ENCODE measurements around the gene ZDHHC14. TPM values are rescaled to one million over a fixed set of nuclear protein-coding genes. Genes with fewer than 3 reads are reported as not detected.
A peak's percentile ranks its signal among the peaks of the same experiment; 100 is the strongest.

ZDHHC14 gene
- total RNA-seq, 3 donors from 2014 or later: 4.8 to 9.8 (median 8.5) TPM

DNA sequence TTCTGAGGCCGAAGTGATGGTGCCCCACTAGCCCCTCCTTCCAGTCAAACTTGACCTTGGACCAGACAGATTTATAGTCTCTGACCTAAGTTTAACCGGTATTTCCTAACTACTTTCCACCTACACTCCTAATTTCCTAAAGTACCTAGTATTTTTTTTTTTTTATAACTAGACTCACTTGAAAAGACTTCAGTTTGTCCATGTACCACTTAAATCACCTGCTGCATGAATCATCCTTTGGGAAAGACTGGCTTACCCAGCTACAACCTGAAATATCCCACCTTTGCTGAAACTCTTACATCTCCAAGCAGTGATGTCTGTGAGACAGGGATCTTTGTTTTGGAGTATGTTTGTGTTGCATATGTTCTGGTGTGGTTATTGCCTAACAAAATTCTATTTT is 71.1 kb downstream of the ZDHHC14 start:
- no peaks in the 10 kb centered on the region for H3K27me3 ChIP-seq
- no peaks in the 10 kb centered on the region for H3K4me1 ChIP-seq
- intact Hi-C loops (cut with DNase I; ENCODE audit: low total_unique reads): no loop called here
- H3K36me3 ChIP-seq: no peaks in the 10 kb centered on the region
- H3K27ac ChIP-seq: no peak overlapping the region
- no peak overlapping the region for H3K4me3 ChIP-seq
- TF ChIP-seq POLR2AphosphoS5 (IDR thresholded peaks at IDR 0.05): no peak
- no peak for TF ChIP-seq POLR2A (IDR thresholded peaks at IDR 0.05)
- TF ChIP-seq, protein P1, sequence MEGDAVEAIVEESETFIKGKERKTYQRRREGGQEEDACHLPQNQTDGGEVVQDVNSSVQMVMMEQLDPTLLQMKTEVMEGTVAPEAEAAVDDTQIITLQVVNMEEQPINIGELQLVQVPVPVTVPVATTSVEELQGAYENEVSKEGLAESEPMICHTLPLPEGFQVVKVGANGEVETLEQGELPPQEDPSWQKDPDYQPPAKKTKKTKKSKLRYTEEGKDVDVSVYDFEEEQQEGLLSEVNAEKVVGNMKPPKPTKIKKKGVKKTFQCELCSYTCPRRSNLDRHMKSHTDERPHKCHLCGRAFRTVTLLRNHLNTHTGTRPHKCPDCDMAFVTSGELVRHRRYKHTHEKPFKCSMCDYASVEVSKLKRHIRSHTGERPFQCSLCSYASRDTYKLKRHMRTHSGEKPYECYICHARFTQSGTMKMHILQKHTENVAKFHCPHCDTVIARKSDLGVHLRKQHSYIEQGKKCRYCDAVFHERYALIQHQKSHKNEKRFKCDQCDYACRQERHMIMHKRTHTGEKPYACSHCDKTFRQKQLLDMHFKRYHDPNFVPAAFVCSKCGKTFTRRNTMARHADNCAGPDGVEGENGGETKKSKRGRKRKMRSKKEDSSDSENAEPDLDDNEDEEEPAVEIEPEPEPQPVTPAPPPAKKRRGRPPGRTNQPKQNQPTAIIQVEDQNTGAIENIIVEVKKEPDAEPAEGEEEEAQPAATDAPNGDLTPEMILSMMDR (IDR thresholded peaks at IDR 0.05): no peak
- no peaks in the 10 kb centered on the region for H3K9me3 ChIP-seq
- DNase-seq (ENCODE audit: low spot score in 2 of 2): no peak

DNA sequence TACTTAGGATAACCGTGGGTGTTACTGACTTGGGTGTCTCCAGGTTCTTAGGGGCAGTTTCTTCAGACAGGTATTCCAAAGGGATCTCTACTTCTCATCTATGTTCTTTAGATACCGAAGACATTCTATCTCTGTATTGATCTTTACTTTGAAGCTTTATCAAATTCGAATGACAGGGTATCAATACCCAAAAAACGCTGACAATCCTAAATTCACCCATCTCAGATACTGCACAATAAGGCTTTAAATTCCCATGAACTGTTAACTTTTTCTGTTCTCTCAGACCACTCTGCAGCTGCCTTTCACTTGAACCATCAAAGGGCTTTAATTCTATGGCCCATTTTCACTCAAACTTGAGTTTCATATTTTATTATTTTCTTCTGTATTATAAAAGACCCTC is 72.1 kb downstream of the ZDHHC14 start:
- no peak for DNase-seq (ENCODE audit: low spot score in 2 of 2)
- no peak overlapping the region for H3K27ac ChIP-seq
- TF ChIP-seq POLR2AphosphoS5 (IDR thresholded peaks at IDR 0.05) (no peak), POLR2A (IDR thresholded peaks at IDR 0.05) (no peak)
- TF ChIP-seq, protein P1 (IDR thresholded peaks at IDR 0.05): no peak
- no peaks in the 10 kb centered on the region for H3K4me1 ChIP-seq
- no peaks in the 10 kb centered on the region for H3K27me3 ChIP-seq
- H3K9me3 ChIP-seq: no peaks in the 10 kb centered on the region
- H3K36me3 ChIP-seq: no peaks in the 10 kb centered on the region
- no peak overlapping the region for H3K4me3 ChIP-seq
- intact Hi-C loops (cut with DNase I; ENCODE audit: low total_unique reads): no loop called here

DNA sequence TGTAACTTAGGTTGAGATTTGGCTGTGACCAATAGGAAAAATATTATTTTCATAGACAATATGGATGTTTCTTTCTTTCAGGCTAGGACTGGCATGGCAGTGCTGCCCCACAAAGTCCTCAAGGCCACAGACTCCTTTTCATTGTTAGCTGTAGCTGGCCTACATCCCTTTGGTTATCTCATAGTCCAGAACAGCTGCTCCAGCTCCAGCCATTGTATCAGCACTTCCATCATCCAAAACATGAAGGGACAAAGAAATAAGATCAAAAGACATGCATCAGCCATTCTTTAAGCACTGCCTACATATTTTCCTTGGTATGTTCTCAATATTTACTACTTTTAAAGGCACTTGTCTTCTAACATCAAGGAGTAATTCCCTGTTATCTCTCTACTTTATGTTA is 73.0 kb downstream of the ZDHHC14 start:
- Histone ChIP-seq H3K27me3 (no peaks in the 10 kb centered on the region), H3K9me3 (no peaks in the 10 kb centered on the region), H3K36me3 (no peaks in the 10 kb centered on the region), H3K4me1 (no peaks in the 10 kb centered on the region), H3K4me3 (no peak overlapping the region), H3K27ac (no peak overlapping the region)
- TF ChIP-seq, protein P1 (IDR thresholded peaks at IDR 0.05): no peak
- no peak for TF ChIP-seq POLR2A (IDR thresholded peaks at IDR 0.05)
- no peak for TF ChIP-seq POLR2AphosphoS5 (IDR thresholded peaks at IDR 0.05)
- intact Hi-C loops (cut with DNase I; ENCODE audit: low total_unique reads): no loop called here
- DNase-seq (ENCODE audit: low spot score in 2 of 2): no peak

DNA sequence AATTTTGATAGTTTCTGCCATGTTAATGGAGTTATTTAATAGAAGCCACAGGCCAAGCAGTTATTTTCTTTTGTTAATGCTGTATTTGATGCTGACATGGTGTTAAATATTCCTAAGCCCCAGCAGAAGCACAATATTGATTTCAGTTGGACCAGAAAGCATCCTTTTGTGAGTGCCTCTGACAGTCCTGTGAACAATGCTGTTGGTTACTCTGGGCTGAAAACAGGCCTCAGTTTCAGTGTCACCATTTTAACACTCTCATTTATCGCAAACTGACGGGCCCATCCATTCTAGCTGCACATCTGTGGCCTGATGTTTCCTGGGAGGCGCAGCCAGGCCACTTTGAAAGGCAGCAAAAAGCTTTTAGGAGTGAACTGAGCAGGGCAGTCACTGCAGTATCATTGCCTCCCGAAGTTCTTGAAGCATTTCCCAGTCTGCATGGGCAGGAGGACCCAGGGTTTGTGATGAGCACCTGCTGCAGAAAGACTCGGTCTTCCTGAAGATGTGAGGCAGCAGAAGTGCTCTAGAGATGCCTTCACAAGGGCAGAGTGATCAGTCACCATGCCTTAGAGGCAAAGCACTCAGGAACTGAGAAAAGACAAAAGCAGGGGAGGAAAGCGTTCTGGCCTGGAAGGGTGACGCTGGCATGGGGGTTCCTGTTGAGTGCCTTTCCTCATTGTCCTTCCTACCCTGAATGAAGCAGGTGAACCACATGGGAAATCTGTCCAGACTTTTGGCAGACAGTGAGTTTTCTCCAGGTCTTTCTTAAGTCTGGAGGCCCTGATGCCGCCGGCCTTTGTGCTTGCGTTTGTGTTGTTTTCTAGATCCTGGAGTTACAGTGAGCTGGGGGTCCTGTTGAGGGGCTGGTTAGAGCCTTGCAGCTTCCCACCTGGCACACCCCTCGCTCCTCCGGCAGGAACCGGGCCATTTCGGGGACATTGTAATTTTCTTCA is 74.0 kb downstream of the ZDHHC14 start:
- Histone ChIP-seq H3K36me3 (no peaks in the 10 kb centered on the region), H3K27me3 (no peaks in the 10 kb centered on the region), H3K4me1 (no peaks in the 10 kb centered on the region), H3K9me3 (no peaks in the 10 kb centered on the region), H3K27ac (no peak overlapping the region), H3K4me3 (peak overlapping the region in 1 of 3 donors; percentile 12)
- intact Hi-C loops (cut with DNase I; ENCODE audit: low total_unique reads): no loop called here
- no peak for DNase-seq (ENCODE audit: low spot score in 2 of 2)
- TF ChIP-seq POLR2A (IDR thresholded peaks at IDR 0.05) (no peak), POLR2AphosphoS5 (IDR thresholded peaks at IDR 0.05) (no peak)
- TF ChIP-seq, protein P1 (IDR thresholded peaks at IDR 0.05): no peak
